Measurements from ENCODE around the gene JTB.

JTB gene

GRCh38 chr1:153932156-153933131 is 45.0 kb downstream of the JTB start:
- no peak for DNase-seq (ENCODE audit: low spot score)

GRCh38 chr1:153929981-153930948 is 47.2 kb downstream of the JTB start:
- peak; percentile 8 for DNase-seq (ENCODE audit: low spot score)

GRCh38 chr1:153929426-153929825 is 48.0 kb downstream of the JTB start:
- DNase-seq (ENCODE audit: low spot score), result peak; percentile 3

- peak; percentile 8 for DNase-seq (ENCODE audit: low spot score)
Observed at GRCh38 chr1:153928791-153929341, 48.6 kb downstream of the JTB start.

DNA sequence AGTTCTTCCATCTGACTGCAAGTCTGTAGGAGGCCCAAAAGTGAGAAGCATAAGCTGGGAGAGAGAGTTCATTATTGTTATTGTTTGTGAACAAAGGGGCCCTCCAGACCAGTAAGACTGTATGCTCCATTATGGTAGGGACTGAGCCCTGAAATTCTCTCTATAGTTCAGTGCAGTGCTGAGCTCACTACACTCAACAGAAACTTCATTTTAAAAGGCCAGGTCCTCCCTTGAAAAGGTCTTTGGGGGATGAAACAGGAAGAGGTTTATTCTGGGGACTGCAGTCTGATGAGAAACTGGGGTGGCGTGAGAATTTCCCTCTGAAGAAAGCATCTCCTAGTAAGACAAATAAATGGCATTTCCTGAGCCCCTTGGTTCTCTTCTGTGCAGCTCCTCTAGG is 49.2 kb downstream of the JTB start:
- peak; percentile 2 for DNase-seq (ENCODE audit: low spot score)

GRCh38 chr1:153926405-153926804 is 51.1 kb downstream of the JTB start:
- no peak for DNase-seq (ENCODE audit: low spot score)

Data from HuH-7 (cell line).